IMR-90 (cell line): ENCODE data around the gene OR4M1. TPM values are rescaled to one million over a fixed set of nuclear protein-coding genes. Genes with fewer than 3 reads are reported as not detected.

ENCODE experiments used
- ATAC-seq: fragments of 200-7000 bp; cut with Tn5 transposase; 2 replicates; pipeline ENCODE4 v1.9.1; 2020; ENCODE audit warnings: low read depth, mild to moderate bottlenecking, moderate library complexity
- BruUV-seq: library from RNA; stranded (reverse); fragments of 400-500 nt; replicated peaks from 2 replicates; lab custom pipeline; 2021; lab: Mats Ljungman, UMichigan
- CTCF ChIA-PET: fragments of 300-600 bp; formaldehyde crosslinking; extraction: SDS; loops from one replicate; lab custom pipeline; 2021; ENCODE audit warnings: antibody characterized with exemption; lab: Yijun Ruan, JAX
- POLR2A ChIA-PET: fragments of 300-600 bp; sonication (Branson Sonifier 250); formaldehyde crosslinking; loops from one replicate; lab custom pipeline; 2022; ENCODE audit warnings: antibody characterized with exemption; ENCODE audit not compliant: unreplicated experiment; lab: Charles Lee
- DNase-seq: peaks from one replicate; pipeline ENCODE4 v3.0.0; 2013
- H2AFZ ChIP-seq: replicated peaks from 2 replicates; pipeline ENCODE3; 2013; ENCODE audit warnings: low read length, mild to moderate bottlenecking; ENCODE audit not compliant: poor library complexity
- H2AK5ac ChIP-seq: 2 replicates; pipeline ENCODE4 v1.6.1; 2013; ENCODE audit warnings: low read depth, low read length, inconsistent platforms
- H2AK9ac ChIP-seq: replicated peaks from 2 replicates; pipeline ENCODE3; 2013; ENCODE audit warnings: mild to moderate bottlenecking, low read depth, low read length, moderate library complexity; ENCODE audit not compliant: poor library complexity
- H2BK120ac ChIP-seq: 2 replicates; pipeline ENCODE4 v1.6.1; 2013; ENCODE audit warnings: low read depth, low read length, inconsistent platforms
- H2BK15ac ChIP-seq: 3 replicates; pipeline ENCODE4 v1.6.1; 2013; ENCODE audit warnings: low read depth, low read length, inconsistent platforms
- H2BK20ac ChIP-seq: 2 replicates; pipeline ENCODE4 v1.6.1; 2013; ENCODE audit warnings: low read depth, mild to moderate bottlenecking, inconsistent platforms, low read length, moderate library complexity
- H2BK5ac ChIP-seq: 2 replicates; pipeline ENCODE4 v1.6.1; 2013; ENCODE audit warnings: mild to moderate bottlenecking, low read depth, low read length, inconsistent platforms; ENCODE audit not compliant: poor library complexity, severe bottlenecking
- H3K14ac ChIP-seq: replicated peaks from 2 replicates; pipeline ENCODE4 v1.6.1; 2013; ENCODE audit warnings: low read depth, low read length, inconsistent platforms
- H3K18ac ChIP-seq: 2 replicates; pipeline ENCODE4 v1.6.1; 2013; ENCODE audit warnings: low read depth, low read length, control low read depth
- H3K23ac ChIP-seq: 2 replicates; pipeline ENCODE4 v1.6.1; 2013; ENCODE audit warnings: low read depth, low read length, inconsistent platforms
- H3K27ac ChIP-seq: 2 replicates; pipeline ENCODE4 v1.5.1; 2013; ENCODE audit warnings: mild to moderate bottlenecking, control low read depth, low read length; ENCODE audit not compliant: insufficient read depth
- H3K27me3 ChIP-seq: 2 replicates; pipeline ENCODE4 v1.6.1; 2013; ENCODE audit warnings: low read length; ENCODE audit not compliant: control insufficient read depth, insufficient read depth
- H3K36me3 ChIP-seq: 2 replicates; pipeline ENCODE4 v1.6.1; 2013; ENCODE audit warnings: low read length, mixed read lengths; ENCODE audit not compliant: control insufficient read depth, insufficient read depth
- H3K4ac ChIP-seq: 2 replicates; pipeline ENCODE4 v1.6.1; 2013; ENCODE audit warnings: low read depth, low read length, inconsistent platforms
- H3K4me1 ChIP-seq: 2 replicates; pipeline ENCODE4 v1.6.1; 2013; ENCODE audit warnings: low read length, mixed read lengths; ENCODE audit not compliant: control insufficient read depth, insufficient read depth
- H3K4me2 ChIP-seq: 2 replicates; pipeline ENCODE4 v1.6.1; 2013; ENCODE audit warnings: low read depth, mild to moderate bottlenecking, control low read depth, low read length, moderate library complexity
- H3K4me3 ChIP-seq: 2 replicates; pipeline ENCODE4 v1.5.1; 2013; ENCODE audit warnings: low read depth, mild to moderate bottlenecking, control low read depth, low read length, moderate library complexity; ENCODE audit not compliant: insufficient read depth
- H3K56ac ChIP-seq: 2 replicates; pipeline ENCODE4 v1.6.1; 2013; ENCODE audit warnings: low read length, inconsistent platforms; ENCODE audit not compliant: insufficient read depth; ENCODE audit errors: extremely low read depth
- H3K79me1 ChIP-seq, 2 experiments: 2 replicates each; pipeline ENCODE4 v1.6.1; 2013; ENCODE audit warnings: low read length in 2 of 2, inconsistent platforms in 1 of 2, low read depth in 1 of 2
- H3K9ac ChIP-seq: 2 replicates; pipeline ENCODE4 v1.6.1; 2013; ENCODE audit warnings: low read depth, low read length, control low read depth
- H3K9me1 ChIP-seq: 2 replicates; pipeline ENCODE4 v1.6.1; 2013; ENCODE audit warnings: low read length, inconsistent platforms; ENCODE audit not compliant: insufficient read depth
- H3K9me3 ChIP-seq: 2 replicates; pipeline ENCODE4 v1.6.1; 2013; ENCODE audit warnings: low read length; ENCODE audit not compliant: control insufficient read depth, insufficient read depth
- H4K20me1 ChIP-seq: 2 replicates; pipeline ENCODE4 v1.6.1; 2013; ENCODE audit warnings: low read length, inconsistent platforms; ENCODE audit not compliant: insufficient read depth
- H4K5ac ChIP-seq: 2 replicates; pipeline ENCODE4 v1.6.1; 2013; ENCODE audit warnings: mild to moderate bottlenecking, low read depth, low read length, control low read depth
- H4K8ac ChIP-seq, 2 experiments: 2 replicates each; pipeline ENCODE4 v1.6.1; 2013; ENCODE audit warnings: low read depth in 2 of 2, low read length in 2 of 2, control low read depth in 1 of 2, inconsistent platforms in 1 of 2
- H4K91ac ChIP-seq: 2 replicates; pipeline ENCODE4 v1.6.1; 2013; ENCODE audit warnings: low read depth, low read length, inconsistent platforms; ENCODE audit not compliant: insufficient read depth
- BHLHE40 ChIP-seq: fragments of 150-350 bp; IDR thresholded peaks from 2 replicates; pipeline ENCODE4 v1.6.1; 2016; ENCODE audit warnings: mild to moderate bottlenecking, low read depth, low read length
- CHD1 ChIP-seq: IDR thresholded peaks from 2 replicates; pipeline ENCODE4 v1.6.1; 2012; ENCODE audit warnings: low read depth, low read length, improper control_type of control experiment
- CTCF ChIP-seq: conservative IDR thresholded peaks from 2 replicates; pipeline ENCODE4 v1.5.1; 2012; ENCODE audit warnings: mild to moderate bottlenecking, low read depth, low read length, improper control_type of control experiment
- ELK1 ChIP-seq: fragments of 150-350 bp; IDR thresholded peaks from 2 replicates; pipeline ENCODE4 v1.6.1; 2016; ENCODE audit warnings: low read depth, mild to moderate bottlenecking, low read length, moderate library complexity, borderline replicate concordance
- FOS ChIP-seq: fragments of 150-350 bp; IDR thresholded peaks from 2 replicates; pipeline ENCODE4 v1.6.1; 2016; ENCODE audit warnings: low read depth, low read length
- MAFK ChIP-seq: IDR thresholded peaks from 2 replicates; pipeline ENCODE4 v1.6.1; 2012; ENCODE audit warnings: low read depth, low read length, improper control_type of control experiment
- MAZ ChIP-seq: IDR thresholded peaks from 2 replicates; pipeline ENCODE4 v1.6.1; 2012; ENCODE audit warnings: low read depth, mild to moderate bottlenecking, low read length, improper control_type of control experiment, moderate library complexity, borderline replicate concordance
- MXI1 ChIP-seq: IDR thresholded peaks from 2 replicates; pipeline ENCODE4 v1.6.1; 2012; ENCODE audit warnings: low read depth, mild to moderate bottlenecking, low read length, moderate library complexity, borderline replicate concordance
- NFE2L2 ChIP-seq: fragments of 150-350 bp; IDR thresholded peaks from 2 replicates; pipeline ENCODE4 v1.6.1; 2016; ENCODE audit warnings: low read depth, mild to moderate bottlenecking, low read length
- POLR2A ChIP-seq: IDR thresholded peaks from 2 replicates; pipeline ENCODE4 v1.6.1; 2012; ENCODE audit warnings: mild to moderate bottlenecking, low read depth, low read length
- RAD21 ChIP-seq: IDR thresholded peaks from 2 replicates; pipeline ENCODE4 v1.6.1; 2012; ENCODE audit warnings: low read length, improper control_type of control experiment
- RCOR1 ChIP-seq: IDR thresholded peaks from 2 replicates; pipeline ENCODE4 v1.6.1; 2012; ENCODE audit warnings: mild to moderate bottlenecking, low read length, improper control_type of control experiment; ENCODE audit not compliant: insufficient replicate concordance
- RFX5 ChIP-seq: IDR thresholded peaks from 2 replicates; pipeline ENCODE4 v1.8.0; 2012; ENCODE audit warnings: low read depth, mild to moderate bottlenecking, low read length, moderate library complexity
- SMC3 ChIP-seq: fragments of 150-350 bp; IDR thresholded peaks from 2 replicates; pipeline ENCODE4 v1.6.1; 2016; ENCODE audit warnings: low read depth, mild to moderate bottlenecking, antibody characterized with exemption, low read length, moderate library complexity
- USF2 ChIP-seq: fragments of 150-350 bp; IDR thresholded peaks from 2 replicates; pipeline ENCODE4 v1.6.1; 2017; ENCODE audit warnings: mild to moderate bottlenecking, antibody characterized with exemption, low read length, low read depth
- WGBS, 2 experiments: methylation state at CpG; one replicate each; pipeline versions ENCODE4 v1.1.5 to v1.1.7; 2013; ENCODE audit warnings: missing lambda C conversion rate in 2 of 2; ENCODE audit not compliant: insufficient read length in 1 of 2; ENCODE audit errors: extremely low coverage in 2 of 2; 5-methylcytosine and 5-hydroxymethylcytosine counted together
- dilution Hi-C: fragments of 300-500 bp; cut with HindIII; formaldehyde crosslinking; loops from one replicate; pipeline ENCODE4 v1.14.3; 2018; ENCODE audit warnings: low sequenced_read_pairs; ENCODE audit not compliant: unreplicated experiment
- in situ Hi-C: fragments of 300-500 bp; cut with MboI; formaldehyde crosslinking; loops from 3 replicates; pipeline ENCODE4 v1.14.3; 2019; ENCODE audit warnings: low sequenced_read_pairs, inconsistent platforms, mixed read lengths
- intact Hi-C: fragments of 100-400 bp; cut with micrococcal nuclease; formaldehyde crosslinking; loops from 2 replicates; pipeline ENCODE4 v1.10.0; 2022
- polyA plus RNA-seq, 3 experiments: library from polyadenylated mRNA; depleted of rRNA; stranded (reverse); fragments of >200 nt; gene quantifications; 2 replicates each; pipeline ENCODE4 v1.2.3, GENCODE V29; 2012; ENCODE audit warnings: low replicate concordance in 1 of 3
- total RNA-seq: library from RNA; depleted of rRNA; stranded (reverse); fragments of >200 nt; gene quantifications from 2 replicates; pipeline ENCODE4 v1.2.3, GENCODE V29; 2012

Gene OR4M1
- total and polyA plus RNA-seq, 2 of the 4 experiments (the other 2 are of a cell fraction) = not detected

GRCh38 chr14:19800282-19801117 lies 27.2 kb downstream of the OR4M1 start:
- no peak for ATAC-seq
- 56% methylated on average over 10 of the region's 17 CpGs; no CpG with 5 or more reads in 1 of the 2 experiments for WGBS, 2 experiments
- POLR2A ChIA-PET = no interaction called here
- no peak for TF ChIP-seq CHD1
- TF ChIP-seq MXI1 = no peak
- TF ChIP-seq FOS = no peak
- no peak for TF ChIP-seq NFE2L2
- TF ChIP-seq SMC3 = no peak
- TF ChIP-seq BHLHE40 = no peak
- no peak for TF ChIP-seq POLR2A
- TF ChIP-seq MAFK = no peak
- no peak for TF ChIP-seq USF2
- no peak for TF ChIP-seq ELK1
- no peak for TF ChIP-seq CTCF
- no peak for TF ChIP-seq MAZ
- TF ChIP-seq RAD21 = no peak
- no peak for TF ChIP-seq RCOR1
- TF ChIP-seq RFX5 = no peak

More at GRCh38 chr14:19800282-19801117, 27.2 kb downstream of the OR4M1 start:
- no peak overlapping the region for H3K56ac ChIP-seq
- H3K18ac ChIP-seq = no peak overlapping the region
- H3K27ac ChIP-seq = no peak overlapping the region
- H3K23ac ChIP-seq = no peak overlapping the region
- in situ Hi-C loops (no loop called here), intact Hi-C loops (no loop called here), dilution Hi-C loops (no loop called here)
- no peak overlapping the region for H3K4ac ChIP-seq
- H3K9me1 ChIP-seq = no peaks in the 10 kb centered on the region
- H4K20me1 ChIP-seq = no peaks in the 10 kb centered on the region
- CTCF ChIA-PET = no interaction called here
- no peak overlapping the region for H3K14ac ChIP-seq
- no peak overlapping the region for H2BK120ac ChIP-seq
- BruUV-seq = no TSS peak
- no peak overlapping the region for H2BK5ac ChIP-seq
- no peak overlapping the region for H4K8ac ChIP-seq
- no peaks in the 10 kb centered on the region for H3K36me3 ChIP-seq
- no peak overlapping the region for H3K4me2 ChIP-seq
- no peak overlapping the region for H2AK5ac ChIP-seq
- H3K9me3 ChIP-seq = peaks cover 33% of the 10 kb centered on the region
- no peaks in the 10 kb centered on the region for H3K79me1 ChIP-seq
- H4K5ac ChIP-seq = no peak overlapping the region
- H2AFZ ChIP-seq = no peak overlapping the region
- no peak overlapping the region for H2BK20ac ChIP-seq
- H3K27me3 ChIP-seq = no peaks in the 10 kb centered on the region
- no peak overlapping the region for H3K4me3 ChIP-seq
- no peak for DNase-seq
- no peaks in the 10 kb centered on the region for H3K4me1 ChIP-seq
- H2AK9ac ChIP-seq = peak overlapping the region; percentile 62
- no peak overlapping the region for H3K9ac ChIP-seq
- no peak overlapping the region for H4K91ac ChIP-seq
- H2BK15ac ChIP-seq = no peak overlapping the region
